Peyer's patch (tissue), 4 donors: ENCODE data around the gene CSNK2B. TPM values are rescaled to one million over a fixed set of nuclear protein-coding genes. Genes with fewer than 3 reads are reported as not detected.
A peak's percentile ranks its signal among the peaks of the same experiment; 100 is the strongest.

ENCODE experiments used
- DNase-seq, 3 donors: peaks; one replicate each; pipeline ENCODE4 v3.0.0-alpha.2; 2017 to 2019
- H3K27ac ChIP-seq, 4 donors: fragments of 200-600 bp; sonication (generic); one replicate each; pipeline ENCODE4 v1.5.1; 2016 to 2019
- H3K27me3 ChIP-seq, 2 donors: fragments of 200-600 bp; sonication (generic); one replicate each; pipeline ENCODE4 v1.5.1; 2019
- H3K36me3 ChIP-seq, 3 donors: fragments of 200-600 bp; sonication (generic); one replicate each; pipeline ENCODE4 v1.5.1; 2016 to 2019
- H3K4me1 ChIP-seq, 4 donors: fragments of 200-600 bp; sonication (generic); one replicate each; pipeline ENCODE4 v1.5.1; 2016 to 2019
- H3K4me3 ChIP-seq, 4 donors: fragments of 200-600 bp; sonication (generic); 1 replicate in 3 of 4; 2 replicates in 1 of 4; pipeline ENCODE4 v1.5.1; 2016 to 2019; ENCODE audit warnings: mild to moderate bottlenecking in 1 of 4
- H3K9me3 ChIP-seq, 4 donors: fragments of 200-600 bp; sonication (generic); one replicate each; pipeline ENCODE4 v1.5.1; 2016 to 2019; ENCODE audit warnings: mild to moderate bottlenecking in 1 of 4
- POLR2A ChIP-seq, 2 donors: fragments of 450-650 bp; IDR thresholded peaks; one replicate each; pipeline ENCODE4 v1.5.1; 2017; ENCODE audit warnings: antibody characterized with exemption in 2 of 2, mild to moderate bottlenecking in 2 of 2, moderate library complexity in 2 of 2
- total RNA-seq, 4 donors: library from RNA; depleted of rRNA; stranded (reverse); fragments of >200 nt; gene quantifications; one replicate each; pipeline ENCODE4 v1.1.0, GENCODE V29; 2016
- TF ChIP-seq, protein P1 (sequence below), 6 experiments: fragments of 450-650 bp in 4 of 6; fragments of 200-600 bp in 2 of 6; sonication (generic) in 1 of 6; IDR thresholded peaks; one replicate each; pipeline ENCODE4 v1.5.1; 2017 to 2019; ENCODE audit warnings: antibody characterized with exemption in 6 of 6, mild to moderate bottlenecking in 3 of 6, moderate library complexity in 1 of 6

CSNK2B gene
- total RNA-seq, 4 donors from 2014 or later: 209 to 243 (median 227) TPM

DNA sequence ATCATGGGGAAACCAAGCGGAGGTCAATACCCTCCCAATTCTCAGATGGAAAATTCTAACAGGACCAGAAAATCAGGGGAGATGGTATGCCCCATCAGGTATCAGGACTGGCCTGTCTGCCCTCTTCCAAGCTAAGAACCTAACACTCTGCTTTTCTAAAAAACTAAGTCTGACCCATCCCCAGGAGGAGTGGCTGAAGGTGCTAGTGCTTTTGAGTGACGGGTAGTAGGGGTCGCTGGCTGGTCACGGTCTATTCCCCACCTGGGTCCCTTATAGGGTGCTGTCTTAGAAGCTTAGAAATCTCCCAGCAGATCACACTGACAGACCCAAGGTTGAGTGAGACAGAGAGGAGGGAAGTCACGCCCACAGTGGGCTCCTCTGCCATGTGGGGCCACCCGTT lies 27.7 kb downstream of the CSNK2B start:
- H3K27ac ChIP-seq: no peak overlapping the region
- H3K4me1 ChIP-seq: peaks cover 0 to 5% (median 0%) of the 10 kb centered on the region in 4 donors
- no peak for DNase-seq
- no peak for TF ChIP-seq POLR2A (IDR thresholded peaks at IDR 0.05)
- TF ChIP-seq, protein P1, sequence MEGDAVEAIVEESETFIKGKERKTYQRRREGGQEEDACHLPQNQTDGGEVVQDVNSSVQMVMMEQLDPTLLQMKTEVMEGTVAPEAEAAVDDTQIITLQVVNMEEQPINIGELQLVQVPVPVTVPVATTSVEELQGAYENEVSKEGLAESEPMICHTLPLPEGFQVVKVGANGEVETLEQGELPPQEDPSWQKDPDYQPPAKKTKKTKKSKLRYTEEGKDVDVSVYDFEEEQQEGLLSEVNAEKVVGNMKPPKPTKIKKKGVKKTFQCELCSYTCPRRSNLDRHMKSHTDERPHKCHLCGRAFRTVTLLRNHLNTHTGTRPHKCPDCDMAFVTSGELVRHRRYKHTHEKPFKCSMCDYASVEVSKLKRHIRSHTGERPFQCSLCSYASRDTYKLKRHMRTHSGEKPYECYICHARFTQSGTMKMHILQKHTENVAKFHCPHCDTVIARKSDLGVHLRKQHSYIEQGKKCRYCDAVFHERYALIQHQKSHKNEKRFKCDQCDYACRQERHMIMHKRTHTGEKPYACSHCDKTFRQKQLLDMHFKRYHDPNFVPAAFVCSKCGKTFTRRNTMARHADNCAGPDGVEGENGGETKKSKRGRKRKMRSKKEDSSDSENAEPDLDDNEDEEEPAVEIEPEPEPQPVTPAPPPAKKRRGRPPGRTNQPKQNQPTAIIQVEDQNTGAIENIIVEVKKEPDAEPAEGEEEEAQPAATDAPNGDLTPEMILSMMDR (IDR thresholded peaks at IDR 0.05): no peak
- no peaks in the 10 kb centered on the region for H3K9me3 ChIP-seq
- H3K27me3 ChIP-seq: no peaks in the 10 kb centered on the region
- H3K4me3 ChIP-seq: no peak overlapping the region
- H3K36me3 ChIP-seq: peaks cover 0 to 92% (median 0%) of the 10 kb centered on the region in 3 donors

DNA sequence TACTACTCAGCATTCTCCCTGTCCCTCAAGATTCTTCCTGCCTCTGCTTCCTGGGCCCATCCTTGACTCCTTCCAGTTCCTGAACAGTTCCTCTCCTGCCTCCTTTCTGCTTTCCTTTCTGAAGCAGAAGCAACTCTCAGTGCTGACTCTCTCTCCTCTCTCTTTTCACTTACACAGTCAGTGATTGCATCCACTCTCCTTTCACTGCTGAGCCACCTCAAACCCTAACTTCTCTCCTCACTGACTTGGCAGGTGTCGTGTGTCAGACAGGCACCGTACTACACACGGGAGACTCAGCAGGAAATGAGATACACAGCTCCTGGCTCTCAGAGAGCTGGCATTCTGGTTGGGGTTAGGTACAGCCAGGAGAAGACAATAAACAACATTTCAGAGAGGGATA lies 31.7 kb downstream of the CSNK2B start:
- Histone ChIP-seq H3K27ac (no peak overlapping the region), H3K4me3 (no peak overlapping the region), H3K4me1 (peaks cover 0 to 19% (median 9%) of the 10 kb centered on the region in 4 donors), H3K9me3 (no peaks in the 10 kb centered on the region), H3K36me3 (peaks cover 0 to 68% (median 0%) of the 10 kb centered on the region in 3 donors), H3K27me3 (no peaks in the 10 kb centered on the region)
- no peak for DNase-seq
- no peak for TF ChIP-seq POLR2A (IDR thresholded peaks at IDR 0.05)
- TF ChIP-seq, protein P1 (IDR thresholded peaks at IDR 0.05): no peak

DNA sequence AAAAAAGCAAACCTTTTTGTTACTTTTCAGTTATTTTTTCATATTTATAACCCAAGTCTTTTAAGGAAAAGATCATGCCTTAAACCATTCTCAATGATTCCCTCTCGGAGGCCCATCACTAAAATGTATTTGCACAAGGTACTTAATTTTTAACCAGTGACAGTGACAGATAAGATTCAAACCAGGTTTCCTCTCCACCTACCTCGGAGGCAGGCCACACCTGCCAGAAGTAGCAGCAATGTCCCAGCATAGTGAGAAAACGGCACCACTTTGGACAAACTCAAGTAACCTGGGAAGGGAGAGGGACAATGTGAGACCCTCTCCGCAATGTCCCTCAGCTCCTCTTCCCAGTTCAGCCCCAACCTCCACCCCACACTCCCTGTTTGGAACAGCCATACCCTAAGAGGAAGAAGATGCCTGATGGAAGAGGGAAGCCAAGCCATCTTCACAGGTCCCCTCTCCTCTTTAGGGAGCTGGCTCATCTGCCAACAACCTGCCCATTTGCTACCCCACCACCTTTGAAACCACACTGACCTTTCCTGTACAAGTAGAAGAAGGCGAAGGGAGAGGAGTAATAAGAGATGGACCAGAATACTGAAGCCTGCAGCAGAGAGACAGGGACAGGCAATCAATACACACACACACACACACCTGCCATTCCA lies 35.0 kb downstream of the CSNK2B start:
- no peak for TF ChIP-seq POLR2A (IDR thresholded peaks at IDR 0.05)
- Histone ChIP-seq H3K36me3 (peaks cover 0 to 35% (median 0%) of the 10 kb centered on the region in 3 donors), H3K9me3 (no peaks in the 10 kb centered on the region), H3K27ac (no peak overlapping the region), H3K4me3 (no peak overlapping the region), H3K27me3 (no peaks in the 10 kb centered on the region), H3K4me1 (peaks cover 0 to 26% (median 9%) of the 10 kb centered on the region in 4 donors)
- DNase-seq: no peak

DNA sequence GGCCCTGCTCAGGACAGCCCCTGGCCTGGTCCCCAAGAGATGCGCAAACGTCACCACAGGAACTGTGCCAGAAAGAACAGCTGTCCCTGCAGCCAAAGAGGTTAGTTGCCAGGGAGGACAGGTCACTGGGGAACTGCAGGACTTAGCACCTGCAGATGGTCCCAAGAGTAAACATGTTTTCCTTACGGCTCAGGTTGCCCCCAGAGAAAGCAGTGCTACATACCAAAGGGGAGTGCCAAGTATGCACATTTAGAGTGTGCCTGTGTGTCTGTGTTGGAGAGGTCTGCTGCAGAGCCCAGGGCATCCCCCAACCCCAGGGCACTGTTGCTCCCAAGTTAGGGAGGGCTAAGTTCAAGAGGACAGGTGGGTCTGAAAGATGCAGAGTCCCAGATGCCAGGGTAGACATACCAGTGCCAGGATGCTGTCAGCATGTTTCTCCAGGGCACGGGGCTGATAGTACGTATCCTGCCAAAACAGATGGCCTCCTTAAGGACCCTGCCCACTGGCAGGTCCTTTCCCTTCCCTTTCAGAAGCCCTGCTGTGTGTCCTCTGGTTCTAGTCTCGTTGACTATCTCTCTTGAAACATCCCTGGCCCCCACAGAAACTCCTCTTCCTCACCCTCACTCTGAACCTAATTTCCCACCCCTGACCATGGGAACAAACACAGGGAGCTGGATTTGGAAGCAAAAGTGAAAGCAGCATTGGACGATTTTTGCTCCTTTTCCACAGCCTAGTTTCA lies 36.0 kb downstream of the CSNK2B start:
- H3K4me1 ChIP-seq: peaks cover 0 to 26% (median 9%) of the 10 kb centered on the region in 4 donors
- no peak for DNase-seq
- no peaks in the 10 kb centered on the region for H3K9me3 ChIP-seq
- H3K27ac ChIP-seq: peak overlapping the region; percentile 95 to 99 (median 97)
- H3K4me3 ChIP-seq: peak overlapping the region; percentile 77 to 85 (median 82)
- TF ChIP-seq, protein P1 (IDR thresholded peaks at IDR 0.05): no peak
- TF ChIP-seq POLR2A (IDR thresholded peaks at IDR 0.05): no peak
- peaks cover 0 to 26% (median 0%) of the 10 kb centered on the region in 3 donors for H3K36me3 ChIP-seq
- H3K27me3 ChIP-seq: no peaks in the 10 kb centered on the region

DNA sequence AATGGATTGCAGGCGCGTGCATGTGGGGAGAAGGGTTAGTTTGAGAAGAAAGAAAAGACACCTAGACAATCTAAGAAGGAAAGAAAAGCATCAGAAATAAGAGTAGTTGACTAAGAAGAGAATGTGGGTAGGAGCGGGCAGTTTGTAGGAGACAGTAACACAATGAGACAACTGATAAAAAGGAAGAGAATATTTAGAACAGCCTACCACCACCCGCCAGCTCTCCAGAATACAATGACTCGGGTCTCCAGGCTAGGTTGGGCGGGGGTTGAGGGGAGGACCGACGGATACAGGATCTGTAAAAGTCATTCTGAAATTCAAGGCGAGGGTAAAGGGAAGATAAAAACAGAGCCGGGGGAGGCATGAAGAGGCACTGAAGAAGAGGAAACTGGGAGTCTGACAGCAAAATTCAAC lies 36.5 kb downstream of the CSNK2B start:
- no peak for DNase-seq
- Histone ChIP-seq H3K4me1 (peaks cover 0 to 26% (median 9%) of the 10 kb centered on the region in 4 donors), H3K4me3 (peak overlapping the region; percentile 77 to 85 (median 82)), H3K27me3 (no peaks in the 10 kb centered on the region), H3K36me3 (peaks cover 0 to 21% (median 0%) of the 10 kb centered on the region in 3 donors), H3K27ac (peak overlapping the region; percentile 95 to 99 (median 97)), H3K9me3 (no peaks in the 10 kb centered on the region)
- TF ChIP-seq, protein P1 (IDR thresholded peaks at IDR 0.05): no peak
- TF ChIP-seq POLR2A (IDR thresholded peaks at IDR 0.05): no peak
